Caco-2 (cell line): ENCODE results near the gene AANAT. TPM values are rescaled to one million over a fixed set of nuclear protein-coding genes. Genes with fewer than 3 reads are reported as not detected.
A peak's percentile ranks its signal among the peaks of the same experiment; 100 is the strongest.

ENCODE experiments used
- BruUV-seq: library from RNA; stranded (reverse); fragments of 400-500 nt; replicated peaks from 2 replicates; lab custom pipeline; 2021; lab: Mats Ljungman, UMichigan
- CTCF ChIA-PET: fragments of 300-600 bp; sonication (Branson Sonifier 250); formaldehyde crosslinking; loops from one replicate; lab custom pipeline; 2022; ENCODE audit warnings: antibody characterized with exemption; lab: Charles Lee
- POLR2A ChIA-PET: fragments of 300-600 bp; sonication (Branson Sonifier 250); formaldehyde crosslinking; loops from one replicate; lab custom pipeline; 2022; ENCODE audit warnings: antibody characterized with exemption; lab: Charles Lee
- DNase-seq, 2 experiments: peaks; one replicate each; pipeline versions ENCODE4 v3.0.0 to v3.0.0-alpha.2; 2020 to 2022
- H3K27me3 ChIP-seq: replicated peaks from 2 replicates; pipeline ENCODE4 v1.6.0; 2011; ENCODE audit warnings: low read length; ENCODE audit not compliant: control insufficient read depth, insufficient read depth
- H3K36me3 ChIP-seq: 2 replicates; pipeline ENCODE4 v1.5.1; 2011; ENCODE audit warnings: low read length; ENCODE audit not compliant: control insufficient read depth, insufficient read depth
- H3K4me1 ChIP-seq: fragments of 250-450 bp; sonication (Bioruptor Pico); 2 replicates; pipeline ENCODE4 v1.5.1; 2020; ENCODE audit warnings: mild to moderate bottlenecking
- H3K4me3 ChIP-seq: 2 replicates; pipeline ENCODE4 v1.5.1; 2011; ENCODE audit warnings: low read depth, mild to moderate bottlenecking, control low read depth, low read length
- H3K9me3 ChIP-seq: fragments of 250-450 bp; sonication (Bioruptor Pico); 2 replicates; pipeline ENCODE4 v1.5.1; 2020; ENCODE audit warnings: mild to moderate bottlenecking, moderate library complexity
- H3K27ac Mint-ChIP-seq: one replicate; pipeline ENCODE4 v1.8.0; 2022; ENCODE audit warnings: mixed read lengths; ENCODE audit not compliant: unreplicated experiment
- H3K27me3 Mint-ChIP-seq: one replicate; pipeline ENCODE4 v1.8.0; 2022; ENCODE audit warnings: mixed read lengths; ENCODE audit not compliant: insufficient read depth, unreplicated experiment
- H3K36me3 Mint-ChIP-seq: one replicate; pipeline ENCODE4 v1.8.0; 2022; ENCODE audit warnings: mild to moderate bottlenecking, mixed read lengths; ENCODE audit not compliant: insufficient read depth, unreplicated experiment
- H3K4me1 Mint-ChIP-seq: one replicate; pipeline ENCODE4 v1.8.0; 2022; ENCODE audit warnings: low read depth, mixed read lengths; ENCODE audit not compliant: unreplicated experiment
- H3K4me3 Mint-ChIP-seq: one replicate; pipeline ENCODE4 v1.8.0; 2022; ENCODE audit warnings: mild to moderate bottlenecking, moderate library complexity, mixed read lengths; ENCODE audit not compliant: unreplicated experiment
- H3K9me3 Mint-ChIP-seq: one replicate; pipeline ENCODE4 v1.8.0; 2022; ENCODE audit warnings: mixed read lengths; ENCODE audit not compliant: unreplicated experiment
- intact Hi-C: fragments of 100-400 bp; cut with micrococcal nuclease; formaldehyde crosslinking; loops from one replicate; pipeline ENCODE4 v1.10.0; 2022; ENCODE audit not compliant: unreplicated experiment
- total RNA-seq: library from RNA; stranded (reverse); gene quantifications from 2 replicates; pipeline ENCODE4 v1.2.3, GENCODE V29; 2022
- TF ChIP-seq, protein P1 (sequence below), 2 experiments: fragments of 200-600 bp in 1 of 2; IDR thresholded peaks; 1 replicate in 1 of 2; 2 replicates in 1 of 2; pipeline versions ENCODE4 v1.5.1 to v1.8.0; 2011 to 2022; ENCODE audit warnings: antibody characterized with exemption in 1 of 2, control low read depth in 1 of 2, inconsistent platforms in 1 of 2, low read depth in 1 of 2, low read length in 1 of 2, mild to moderate bottlenecking in 1 of 2, moderate library complexity in 1 of 2; ENCODE audit not compliant: insufficient read depth in 1 of 2, severe bottlenecking in 1 of 2, unreplicated experiment in 1 of 2

Gene AANAT
- total RNA-seq, 1 experiment from 2014 or later, result not detected

DNA sequence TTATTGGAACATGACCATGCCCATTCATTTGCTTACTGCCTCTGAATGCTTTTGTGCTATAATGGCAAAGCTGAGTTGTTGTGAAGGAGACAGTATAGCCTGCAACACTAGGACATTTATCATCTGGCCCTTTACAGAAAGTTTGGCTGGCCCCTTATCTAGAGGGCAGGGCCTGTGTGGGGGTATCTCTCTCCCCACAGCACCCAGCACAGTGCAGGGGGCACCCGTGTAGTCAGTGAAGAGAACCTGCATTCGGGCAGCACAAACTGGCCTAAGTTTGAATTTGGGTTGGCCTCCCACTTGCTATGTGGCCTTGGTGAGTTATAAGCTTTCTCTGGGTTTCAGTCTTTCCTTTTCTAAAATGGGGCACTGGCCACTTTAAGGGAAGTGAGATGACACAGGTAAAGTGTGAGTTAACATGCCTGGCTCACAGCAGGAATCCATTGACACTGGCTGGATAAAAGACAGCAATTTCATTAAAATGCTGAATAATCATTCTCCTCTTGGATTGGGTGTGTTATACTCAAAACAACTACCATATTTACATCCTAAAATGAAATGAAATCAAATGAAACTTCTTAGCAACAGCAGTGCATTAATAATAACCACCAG is 26.5 kb upstream of the AANAT start:
- no peak for DNase-seq
- ChIA-PET CTCF (no interaction called here), POLR2A (no interaction called here)
- H3K27ac Mint-ChIP-seq, result no peak overlapping the region
- Histone ChIP-seq H3K4me3 (no peak overlapping the region), H3K4me1 (peaks cover 20% of the 10 kb centered on the region), H3K9me3 (no peaks in the 10 kb centered on the region), H3K27me3 (no peaks in the 10 kb centered on the region), H3K36me3 (no peaks in the 10 kb centered on the region)
- TF ChIP-seq, protein P1, sequence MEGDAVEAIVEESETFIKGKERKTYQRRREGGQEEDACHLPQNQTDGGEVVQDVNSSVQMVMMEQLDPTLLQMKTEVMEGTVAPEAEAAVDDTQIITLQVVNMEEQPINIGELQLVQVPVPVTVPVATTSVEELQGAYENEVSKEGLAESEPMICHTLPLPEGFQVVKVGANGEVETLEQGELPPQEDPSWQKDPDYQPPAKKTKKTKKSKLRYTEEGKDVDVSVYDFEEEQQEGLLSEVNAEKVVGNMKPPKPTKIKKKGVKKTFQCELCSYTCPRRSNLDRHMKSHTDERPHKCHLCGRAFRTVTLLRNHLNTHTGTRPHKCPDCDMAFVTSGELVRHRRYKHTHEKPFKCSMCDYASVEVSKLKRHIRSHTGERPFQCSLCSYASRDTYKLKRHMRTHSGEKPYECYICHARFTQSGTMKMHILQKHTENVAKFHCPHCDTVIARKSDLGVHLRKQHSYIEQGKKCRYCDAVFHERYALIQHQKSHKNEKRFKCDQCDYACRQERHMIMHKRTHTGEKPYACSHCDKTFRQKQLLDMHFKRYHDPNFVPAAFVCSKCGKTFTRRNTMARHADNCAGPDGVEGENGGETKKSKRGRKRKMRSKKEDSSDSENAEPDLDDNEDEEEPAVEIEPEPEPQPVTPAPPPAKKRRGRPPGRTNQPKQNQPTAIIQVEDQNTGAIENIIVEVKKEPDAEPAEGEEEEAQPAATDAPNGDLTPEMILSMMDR (IDR thresholded peaks at IDR 0.05; ENCODE audit: insufficient read depth in 1 of 2, low read depth in 1 of 2, low read length in 1 of 2, severe bottlenecking in 1 of 2, unreplicated experiment in 1 of 2), result no peak
- BruUV-seq, result no TSS peak
- intact Hi-C loops, result loop anchor here (5.0 kb wide), 1 partner anchor 114 kb away; no protein-coding TSS in a partner anchor
- no peaks in the 10 kb centered on the region for H3K9me3 Mint-ChIP-seq
- H3K4me1 Mint-ChIP-seq, result peaks cover 40% of the 10 kb centered on the region
- H3K4me3 Mint-ChIP-seq, result no peak overlapping the region
- no peaks in the 10 kb centered on the region for H3K27me3 Mint-ChIP-seq
- peaks cover 7% of the 10 kb centered on the region for H3K36me3 Mint-ChIP-seq

DNA sequence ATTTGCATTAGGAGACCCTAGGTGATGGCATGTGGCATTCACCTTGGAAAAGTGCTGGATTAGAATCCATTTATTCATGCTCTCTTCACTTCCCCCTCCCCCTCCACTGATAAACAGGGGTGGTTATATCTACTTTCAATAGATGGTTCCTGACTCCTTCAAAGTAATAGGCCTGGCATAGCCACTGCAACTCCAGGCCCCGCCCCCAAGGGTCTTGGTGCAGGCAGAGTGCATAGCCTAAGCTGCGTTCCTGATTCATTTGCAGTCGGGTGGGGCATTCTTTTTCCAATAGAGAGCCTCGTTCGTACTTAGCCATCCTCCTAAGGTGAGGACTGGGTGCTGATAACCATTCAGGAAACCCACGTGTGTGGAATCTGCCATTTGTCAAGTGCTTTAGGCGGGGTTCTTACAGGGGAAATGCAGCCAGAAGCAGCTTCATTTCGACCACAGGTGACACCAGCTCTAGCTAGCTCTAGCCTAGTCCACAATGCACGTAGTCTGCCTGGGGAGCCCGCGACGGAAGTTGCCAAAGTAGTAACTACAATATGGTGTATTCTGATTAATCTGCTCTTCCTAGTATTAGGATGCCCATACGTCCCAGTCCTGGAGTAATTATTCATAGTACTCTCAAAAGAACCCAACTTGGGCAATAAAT is 25.6 kb upstream of the AANAT start:
- intact Hi-C loops, result loop anchor here (5.0 kb wide), 1 partner anchor 115 kb away; no protein-coding TSS in a partner anchor
- DNase-seq, result no peak
- Mint-ChIP-seq H3K27ac (peak overlapping the region; percentile 41), H3K9me3 (no peaks in the 10 kb centered on the region), H3K27me3 (no peaks in the 10 kb centered on the region), H3K4me3 (no peak overlapping the region), H3K4me1 (peaks cover 50% of the 10 kb centered on the region), H3K36me3 (peaks cover 7% of the 10 kb centered on the region)
- Histone ChIP-seq H3K4me3 (no peak overlapping the region), H3K4me1 (peaks cover 27% of the 10 kb centered on the region), H3K27me3 (no peaks in the 10 kb centered on the region), H3K9me3 (no peaks in the 10 kb centered on the region), H3K36me3 (no peaks in the 10 kb centered on the region)
- TF ChIP-seq, protein P1 (IDR thresholded peaks at IDR 0.05; ENCODE audit: insufficient read depth in 1 of 2, low read depth in 1 of 2, low read length in 1 of 2, severe bottlenecking in 1 of 2, unreplicated experiment in 1 of 2), result no peak
- CTCF ChIA-PET, result interaction anchor here (0.5 kb wide), 1 partner anchor 71 kb away, joined by 8 read pairs; no protein-coding TSS in a partner anchor
- POLR2A ChIA-PET, result no interaction called here
- no TSS peak for BruUV-seq

DNA sequence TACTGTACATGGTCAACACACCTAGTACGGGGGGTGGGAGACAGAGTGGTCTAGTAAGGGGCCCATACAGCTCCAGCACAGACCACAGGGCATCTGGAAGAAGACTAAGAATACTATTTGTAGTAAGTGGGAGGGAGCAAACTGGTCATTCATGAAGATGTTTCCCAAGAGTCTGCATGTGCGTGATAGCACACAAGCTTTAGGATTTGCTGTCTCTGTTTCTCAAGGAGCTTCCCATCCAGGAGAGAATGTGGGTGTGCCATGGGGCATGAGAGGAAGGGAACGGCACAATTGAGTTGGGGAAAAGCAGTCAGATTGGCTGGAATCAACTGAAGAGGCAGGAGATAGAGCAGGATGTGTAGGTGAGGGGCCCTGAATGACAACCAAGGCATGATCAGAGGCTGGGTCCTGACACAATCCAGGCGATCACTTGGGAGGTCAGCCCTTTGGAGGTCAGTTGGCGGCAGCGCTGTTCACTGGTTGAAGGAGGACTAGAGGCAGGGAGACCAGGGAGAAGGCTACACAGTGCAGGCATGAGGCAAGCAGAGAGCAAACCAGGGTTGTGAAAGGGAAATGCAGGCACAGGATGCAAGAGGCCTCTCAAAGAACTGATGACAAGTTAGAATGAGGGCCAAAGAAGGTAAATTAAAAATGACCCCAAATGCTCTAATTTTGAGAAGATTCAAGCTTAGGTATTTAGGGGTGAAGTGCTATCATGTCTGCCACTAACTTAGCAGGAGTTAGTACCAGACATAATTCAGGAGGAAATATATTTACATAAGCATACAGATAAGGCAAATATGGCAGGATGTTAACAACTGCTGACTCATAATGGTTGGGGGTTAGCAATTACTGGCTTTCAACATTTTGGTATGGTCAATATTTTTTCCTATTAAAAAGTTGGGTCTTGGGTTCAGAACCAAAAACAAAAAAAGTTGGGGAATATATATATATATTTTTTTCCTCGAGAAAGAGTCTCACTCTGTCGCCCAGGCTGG is 24.8 kb upstream of the AANAT start:
- no peak for DNase-seq
- H3K36me3 Mint-ChIP-seq, result peaks cover 7% of the 10 kb centered on the region
- H3K27me3 Mint-ChIP-seq, result no peaks in the 10 kb centered on the region
- H3K27me3 ChIP-seq, result no peaks in the 10 kb centered on the region
- no peaks in the 10 kb centered on the region for H3K9me3 ChIP-seq
- POLR2A ChIA-PET, result no interaction called here
- no peak overlapping the region for H3K4me3 ChIP-seq
- H3K27ac Mint-ChIP-seq, result peak overlapping the region; percentile 41
- peaks cover 54% of the 10 kb centered on the region for H3K4me1 Mint-ChIP-seq
- no peaks in the 10 kb centered on the region for H3K36me3 ChIP-seq
- intact Hi-C loops, result loop anchor here (5.0 kb wide), 1 partner anchor 115 kb away; no protein-coding TSS in a partner anchor
- CTCF ChIA-PET, result interaction anchor here (0.5 kb wide), 1 partner anchor 71 kb away, joined by 8 read pairs; no protein-coding TSS in a partner anchor
- H3K4me3 Mint-ChIP-seq, result no peak overlapping the region
- H3K4me1 ChIP-seq, result peaks cover 32% of the 10 kb centered on the region
- H3K9me3 Mint-ChIP-seq, result no peaks in the 10 kb centered on the region
- no TSS peak for BruUV-seq
- TF ChIP-seq, protein P1 (IDR thresholded peaks at IDR 0.05; ENCODE audit: insufficient read depth in 1 of 2, low read depth in 1 of 2, low read length in 1 of 2, severe bottlenecking in 1 of 2, unreplicated experiment in 1 of 2), result no peak
